Immature natural killer cell (primary cell): ENCODE results near the gene SMTNL2. TPM values are rescaled to one million over a fixed set of nuclear protein-coding genes. Genes with fewer than 3 reads are reported as not detected.

Source experiments
- DNase-seq, 3 donors: peaks; one replicate each; pipeline ENCODE4 v3.0.0; 2022; ENCODE audit warnings: mixed read lengths in 1 of 3
- H3K27ac Mint-ChIP-seq, 6 donors: one replicate each; pipeline ENCODE4 v1.8.0; 2020; ENCODE audit warnings: mixed read lengths in 6 of 6, mild to moderate bottlenecking in 5 of 6, inconsistent platforms in 4 of 6, moderate library complexity in 3 of 6
- H3K27me3 Mint-ChIP-seq, 3 donors: one replicate each; pipeline ENCODE4 v1.8.0; 2020 to 2021; ENCODE audit warnings: low read depth in 3 of 3, mild to moderate bottlenecking in 3 of 3, mixed read lengths in 3 of 3, moderate library complexity in 3 of 3, inconsistent platforms in 1 of 3
- H3K36me3 Mint-ChIP-seq, 3 donors: one replicate each; pipeline ENCODE4 v1.8.0; 2020; ENCODE audit warnings: mixed read lengths in 3 of 3, inconsistent platforms in 2 of 3, mild to moderate bottlenecking in 2 of 3
- H3K4me1 Mint-ChIP-seq, 2 donors: one replicate each; pipeline ENCODE4 v1.8.0; 2020; ENCODE audit warnings: inconsistent platforms in 2 of 2, mild to moderate bottlenecking in 2 of 2, mixed read lengths in 2 of 2, moderate library complexity in 1 of 2
- H3K4me3 Mint-ChIP-seq, 5 donors: one replicate each; pipeline ENCODE4 v1.8.0; 2020; ENCODE audit warnings: mild to moderate bottlenecking in 5 of 5, mixed read lengths in 5 of 5, inconsistent platforms in 3 of 5, moderate library complexity in 3 of 5
- H3K9me3 Mint-ChIP-seq, 6 donors: one replicate each; pipeline ENCODE4 v1.8.0; 2020; ENCODE audit warnings: mild to moderate bottlenecking in 6 of 6, mixed read lengths in 6 of 6, inconsistent platforms in 4 of 6, moderate library complexity in 3 of 6
- polyA plus RNA-seq, 3 donors: library from polyadenylated mRNA; unstranded; fragments of 300-500 nt; fragmentation: Illumina TruSeq; gene quantifications; one replicate each; pipeline ENCODE4 v1.2.3, GENCODE V29; 2021

The SMTNL2 gene
- polyA plus RNA-seq, 3 donors from 2014 or later = not detected

- H3K27me3 Mint-ChIP-seq = peaks cover 0 to 2% (median 0%) of the 10 kb centered on the region in 3 donors
- peaks cover 0 to 5% (median 4%) of the 10 kb centered on the region in 3 donors for H3K36me3 Mint-ChIP-seq
- no peak overlapping the region for H3K27ac Mint-ChIP-seq
- no peak for DNase-seq
- no peaks in the 10 kb centered on the region for H3K9me3 Mint-ChIP-seq
- no peak overlapping the region for H3K4me3 Mint-ChIP-seq
- no peaks in the 10 kb centered on the region for H3K4me1 Mint-ChIP-seq
Measured at GRCh38 chr17:4541328-4542002, 42.9 kb upstream of the SMTNL2 start.

- peak overlapping the region in 1 of 6 donors; percentile 67 for H3K27ac Mint-ChIP-seq
- no peak overlapping the region for H3K4me3 Mint-ChIP-seq
- no peaks in the 10 kb centered on the region for H3K9me3 Mint-ChIP-seq
- no peaks in the 10 kb centered on the region for H3K4me1 Mint-ChIP-seq
- H3K27me3 Mint-ChIP-seq = peaks cover 0 to 2% (median 0%) of the 10 kb centered on the region in 3 donors
- DNase-seq = no peak
- H3K36me3 Mint-ChIP-seq = peaks cover 2 to 6% (median 5%) of the 10 kb centered on the region in 3 donors
Measured at GRCh38 chr17:4542003-4542725, 42.2 kb upstream of the SMTNL2 start.

GRCh38 chr17:4542726-4543191 is 41.6 kb upstream of the SMTNL2 start:
- no peak for DNase-seq
- Mint-ChIP-seq H3K9me3 (no peaks in the 10 kb centered on the region), H3K4me3 (no peak overlapping the region), H3K27ac (no peak overlapping the region), H3K36me3 (peaks cover 4 to 10% (median 5%) of the 10 kb centered on the region in 3 donors), H3K4me1 (no peaks in the 10 kb centered on the region), H3K27me3 (peaks cover 0 to 2% (median 0%) of the 10 kb centered on the region in 3 donors)

- Mint-ChIP-seq H3K36me3 (peaks cover 4 to 10% (median 5%) of the 10 kb centered on the region in 3 donors), H3K27me3 (peaks cover 0 to 2% (median 0%) of the 10 kb centered on the region in 3 donors), H3K9me3 (no peaks in the 10 kb centered on the region), H3K27ac (no peak overlapping the region), H3K4me1 (no peaks in the 10 kb centered on the region), H3K4me3 (no peak overlapping the region)
- DNase-seq = no peak
Measured at GRCh38 chr17:4543557-4544026, 40.7 kb upstream of the SMTNL2 start.

GRCh38 chr17:4544135-4544950 is 40.0 kb upstream of the SMTNL2 start:
- Mint-ChIP-seq H3K9me3 (no peaks in the 10 kb centered on the region), H3K27ac (no peak overlapping the region), H3K4me1 (no peaks in the 10 kb centered on the region), H3K4me3 (no peak overlapping the region), H3K36me3 (peaks cover 4 to 10% (median 5%) of the 10 kb centered on the region in 3 donors), H3K27me3 (peaks cover 0 to 2% (median 0%) of the 10 kb centered on the region in 3 donors)
- DNase-seq = no peak

GRCh38 chr17:4544951-4545216 is 39.4 kb upstream of the SMTNL2 start:
- Mint-ChIP-seq H3K4me3 (no peak overlapping the region), H3K36me3 (peaks cover under 1 to 6% (median 4%) of the 10 kb centered on the region in 3 donors), H3K27ac (no peak overlapping the region), H3K4me1 (no peaks in the 10 kb centered on the region), H3K9me3 (no peaks in the 10 kb centered on the region), H3K27me3 (peaks cover 0 to 2% (median 0%) of the 10 kb centered on the region in 3 donors)
- DNase-seq = no peak

GRCh38 chr17:4545217-4545951 is 38.9 kb upstream of the SMTNL2 start:
- no peak for DNase-seq
- H3K27ac Mint-ChIP-seq = no peak overlapping the region
- H3K36me3 Mint-ChIP-seq = peaks cover 0 to 6% (median 4%) of the 10 kb centered on the region in 3 donors
- no peaks in the 10 kb centered on the region for H3K9me3 Mint-ChIP-seq
- H3K27me3 Mint-ChIP-seq = peaks cover 0 to 2% (median 0%) of the 10 kb centered on the region in 3 donors
- no peak overlapping the region for H3K4me3 Mint-ChIP-seq
- H3K4me1 Mint-ChIP-seq = no peaks in the 10 kb centered on the region

GRCh38 chr17:4547118-4547906 is 37.0 kb upstream of the SMTNL2 start:
- no peak overlapping the region for H3K27ac Mint-ChIP-seq
- no peaks in the 10 kb centered on the region for H3K4me1 Mint-ChIP-seq
- H3K36me3 Mint-ChIP-seq = peaks cover 0 to 15% (median 8%) of the 10 kb centered on the region in 3 donors
- H3K4me3 Mint-ChIP-seq = no peak overlapping the region
- peaks cover 0 to 2% (median 0%) of the 10 kb centered on the region in 3 donors for H3K27me3 Mint-ChIP-seq
- DNase-seq = no peak
- H3K9me3 Mint-ChIP-seq = no peaks in the 10 kb centered on the region

- Mint-ChIP-seq H3K27ac (no peak overlapping the region), H3K4me1 (no peaks in the 10 kb centered on the region), H3K36me3 (peaks cover 0 to 15% (median 8%) of the 10 kb centered on the region in 3 donors), H3K9me3 (no peaks in the 10 kb centered on the region), H3K4me3 (no peak overlapping the region), H3K27me3 (peaks cover 0 to 2% (median 0%) of the 10 kb centered on the region in 3 donors)
- DNase-seq = no peak
Measured at GRCh38 chr17:4548061-4548461, 36.3 kb upstream of the SMTNL2 start.

GRCh38 chr17:4548721-4549531 is 35.4 kb upstream of the SMTNL2 start:
- Mint-ChIP-seq H3K36me3 (peaks cover 0 to 15% (median 8%) of the 10 kb centered on the region in 3 donors), H3K4me1 (peaks cover 4 to 5% of the 10 kb centered on the region in 2 donors), H3K9me3 (no peaks in the 10 kb centered on the region), H3K4me3 (no peak overlapping the region), H3K27ac (no peak overlapping the region), H3K27me3 (peaks cover 0 to 2% (median 0%) of the 10 kb centered on the region in 3 donors)
- no peak for DNase-seq

GRCh38 chr17:4549781-4550533 is 34.4 kb upstream of the SMTNL2 start:
- no peak overlapping the region for H3K27ac Mint-ChIP-seq
- no peak overlapping the region for H3K4me3 Mint-ChIP-seq
- peaks cover 14 to 15% of the 10 kb centered on the region in 2 donors for H3K4me1 Mint-ChIP-seq
- DNase-seq = no peak
- H3K36me3 Mint-ChIP-seq = peaks cover 0 to 15% (median 8%) of the 10 kb centered on the region in 3 donors
- H3K27me3 Mint-ChIP-seq = peaks cover 0 to 2% (median 1%) of the 10 kb centered on the region in 3 donors
- H3K9me3 Mint-ChIP-seq = no peaks in the 10 kb centered on the region
